G401 (cell line): ENCODE measurements around the gene C11orf68. TPM values are rescaled to one million over a fixed set of nuclear protein-coding genes. Genes with fewer than 3 reads are reported as not detected.

Experiments
- DNase-seq: peaks from one replicate; pipeline ENCODE4 v3.0.0-alpha.2; 2015; ENCODE audit warnings: low spot score
- in situ Hi-C: cut with HindIII; loops from 2 replicates; pipeline ENCODE4 v1.10.0; 2016; ENCODE audit warnings: low sequenced_read_pairs, mixed read lengths
- total RNA-seq: library from RNA; depleted of rRNA; stranded (reverse); fragments of >200 nt; shearing (Covaris generic); gene quantifications from 2 replicates; pipeline ENCODE4 v1.2.3, GENCODE V29; 2014

The C11orf68 gene
- total RNA-seq, 1 experiment from 2014 or later = 17.2 TPM

DNA sequence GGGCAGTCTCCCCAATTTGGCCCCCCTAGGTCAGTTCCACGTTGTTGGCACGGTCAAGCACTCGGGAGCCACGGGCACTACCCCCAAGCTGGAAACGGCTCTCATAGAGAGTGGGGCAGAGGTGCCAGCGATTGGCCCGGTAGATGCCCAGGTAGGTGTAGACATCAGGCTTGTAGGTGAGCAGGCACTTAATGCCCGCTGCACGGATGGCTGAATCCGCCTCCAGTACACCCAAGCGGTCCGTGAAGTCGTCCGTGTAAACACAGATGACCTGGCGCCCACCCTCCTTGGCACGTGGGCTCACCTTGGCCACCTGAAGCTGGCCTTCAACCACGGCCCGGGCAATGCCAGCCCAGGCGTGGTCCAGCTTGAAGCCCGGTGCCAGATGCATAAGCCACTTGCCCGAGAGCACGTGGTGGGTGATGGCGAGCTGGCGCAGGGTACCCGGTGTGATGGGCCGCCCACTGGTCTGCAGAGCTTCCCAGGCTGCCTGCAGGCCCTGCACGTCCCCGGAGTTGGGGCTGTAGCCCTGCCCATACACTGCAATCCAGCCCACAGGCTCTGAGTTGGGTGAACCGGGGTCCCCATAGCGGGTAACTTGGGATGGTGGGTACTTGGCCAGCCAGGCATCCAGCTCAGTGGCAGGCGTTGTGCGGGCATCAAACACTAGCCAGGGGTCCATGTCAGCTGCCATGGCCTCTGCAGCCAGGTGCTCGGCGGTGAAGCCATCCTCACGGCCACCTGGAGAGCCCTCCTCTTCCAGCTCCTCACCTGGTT is 1.2 kb downstream of the C11orf68 start:
- in situ Hi-C loops = no loop called here
- no peak for DNase-seq

- no peak for DNase-seq
- in situ Hi-C loops = no loop called here
Observed at GRCh38 chr11:65917077-65917433, 1.8 kb downstream of the C11orf68 start.

DNA sequence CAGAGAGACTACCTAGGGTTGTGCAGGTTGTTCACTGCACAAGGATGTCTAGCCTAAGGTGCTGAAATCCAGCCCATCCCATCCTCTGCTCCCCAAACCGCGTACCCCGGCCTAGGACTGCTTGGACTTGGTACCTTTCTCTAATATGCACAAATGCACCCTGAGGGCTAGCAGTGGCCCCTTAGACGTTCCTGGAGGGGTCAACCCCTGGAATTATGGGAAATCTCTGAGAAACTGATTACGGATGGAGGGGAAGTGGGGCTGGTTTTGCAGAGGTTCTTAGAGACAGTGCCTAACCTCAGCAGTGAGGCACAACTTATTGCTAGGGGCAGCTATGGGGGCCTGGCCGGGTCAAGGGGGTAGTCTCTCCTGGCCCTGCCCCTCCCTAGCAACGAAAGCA is 2.5 kb downstream of the C11orf68 start:
- DNase-seq = no peak
- in situ Hi-C loops = no loop called here

GRCh38 chr11:65915821-65916251 is 3.0 kb downstream of the C11orf68 start:
- peak; percentile 65 for DNase-seq
- in situ Hi-C loops = no loop called here

- in situ Hi-C loops = no loop called here
- peak; percentile 91 for DNase-seq
Observed at GRCh38 chr11:65915101-65915820, 3.6 kb downstream of the C11orf68 start.

DNA sequence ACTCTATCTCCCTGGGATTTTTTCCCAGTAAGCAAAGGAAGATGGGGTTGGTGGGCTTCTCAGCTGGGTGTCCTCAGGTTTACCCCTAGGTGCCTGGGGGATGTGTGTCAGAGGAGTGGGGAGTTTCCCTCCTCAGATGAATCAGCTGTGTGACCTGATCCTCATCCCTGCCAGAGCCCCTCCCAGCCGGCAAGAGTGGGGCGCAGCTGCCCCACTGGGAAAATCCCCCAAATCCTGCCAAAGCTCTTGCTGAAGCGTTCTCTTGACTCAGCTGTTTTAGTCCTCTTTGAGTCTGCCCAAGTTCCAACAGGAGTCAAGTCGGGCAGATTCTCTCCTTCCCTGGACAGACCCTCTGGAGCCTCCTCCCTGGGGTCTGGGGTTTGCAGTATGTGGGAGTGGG is 6.0 kb downstream of the C11orf68 start:
- in situ Hi-C loops = no loop called here
- DNase-seq = no peak

DNA sequence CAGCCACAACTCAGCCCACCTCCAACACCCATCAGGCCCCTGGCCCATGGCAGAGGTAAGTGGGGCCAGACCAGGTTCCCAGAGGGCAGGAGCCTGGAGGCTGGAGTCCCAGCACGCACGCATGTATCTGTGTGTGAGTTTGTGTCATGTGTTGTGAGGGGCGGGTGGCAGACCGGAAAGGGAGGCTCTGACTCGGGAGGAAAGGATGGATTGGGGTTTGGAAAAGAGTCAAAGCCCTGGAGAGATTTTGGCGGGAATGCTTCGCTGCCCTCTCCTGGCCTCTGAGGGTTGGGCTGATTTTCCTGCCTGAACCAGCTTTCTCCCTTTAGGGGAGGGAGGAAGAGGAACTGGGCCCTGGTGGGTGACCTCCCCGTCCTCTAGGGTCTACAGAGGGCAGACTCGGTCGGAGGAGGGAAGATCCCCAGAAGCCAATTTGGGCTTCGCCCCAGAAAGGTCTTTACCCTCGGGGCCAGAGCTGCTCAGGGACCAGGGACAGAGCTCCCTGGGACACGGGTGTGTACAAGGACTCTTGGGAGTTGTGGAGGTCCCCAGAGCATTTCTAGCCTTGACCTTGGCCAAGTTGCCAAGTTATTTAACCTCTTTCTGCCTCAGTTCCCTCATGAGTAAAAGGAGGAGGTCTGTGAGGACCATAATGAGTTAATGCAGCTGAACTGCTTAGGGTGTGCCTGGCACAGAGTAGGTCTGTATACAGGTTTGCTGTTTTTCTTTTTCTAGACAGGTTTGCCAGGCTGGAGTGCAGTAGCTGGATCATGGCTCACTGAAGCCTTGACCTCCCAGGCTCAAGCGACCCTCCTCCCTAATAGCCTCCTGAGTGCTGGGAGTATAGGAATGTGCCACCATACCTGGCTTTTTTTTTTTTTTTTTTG is 6.9 kb downstream of the C11orf68 start:
- in situ Hi-C loops = no loop called here
- DNase-seq = peak; percentile 91

DNA sequence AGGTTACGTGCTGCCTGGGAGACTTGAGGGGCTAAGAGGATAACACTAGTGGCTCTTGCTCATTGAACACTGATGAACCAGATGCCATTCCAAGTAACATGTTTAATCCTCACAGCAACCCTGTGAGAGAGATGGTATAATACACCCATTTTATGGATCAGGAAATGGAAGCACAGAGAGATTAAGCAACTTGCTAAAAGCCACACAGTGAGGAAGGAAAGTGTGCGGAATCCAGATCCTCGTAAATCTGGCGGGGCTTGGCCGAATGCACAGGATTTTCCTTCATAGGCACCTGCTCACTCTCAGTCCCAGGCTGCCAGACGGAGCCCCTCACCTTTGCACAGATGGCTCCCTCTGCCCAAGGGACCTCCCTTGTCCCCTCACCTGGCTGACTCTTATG is 11.0 kb downstream of the C11orf68 start:
- no peak for DNase-seq
- in situ Hi-C loops = no loop called here

DNA sequence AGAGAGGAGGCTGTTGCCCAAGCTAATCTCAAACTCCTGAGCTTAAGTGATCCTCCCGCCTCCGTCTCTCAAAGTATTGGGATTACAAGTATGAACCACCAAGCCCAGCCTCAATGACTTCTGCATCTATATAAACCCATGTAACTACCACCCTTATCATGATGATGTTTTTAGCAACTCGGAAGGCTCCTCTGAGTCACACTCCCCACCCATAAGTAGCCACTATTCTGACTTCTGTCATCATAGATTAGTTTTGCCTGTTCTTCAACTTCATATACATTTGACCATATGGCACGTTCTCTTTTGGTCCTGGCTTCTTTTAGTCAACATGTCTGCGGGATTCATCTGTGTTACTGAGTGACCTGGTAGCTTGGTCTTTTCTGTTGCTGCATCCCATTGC is 12.3 kb downstream of the C11orf68 start:
- in situ Hi-C loops = no loop called here
- DNase-seq = no peak

DNA sequence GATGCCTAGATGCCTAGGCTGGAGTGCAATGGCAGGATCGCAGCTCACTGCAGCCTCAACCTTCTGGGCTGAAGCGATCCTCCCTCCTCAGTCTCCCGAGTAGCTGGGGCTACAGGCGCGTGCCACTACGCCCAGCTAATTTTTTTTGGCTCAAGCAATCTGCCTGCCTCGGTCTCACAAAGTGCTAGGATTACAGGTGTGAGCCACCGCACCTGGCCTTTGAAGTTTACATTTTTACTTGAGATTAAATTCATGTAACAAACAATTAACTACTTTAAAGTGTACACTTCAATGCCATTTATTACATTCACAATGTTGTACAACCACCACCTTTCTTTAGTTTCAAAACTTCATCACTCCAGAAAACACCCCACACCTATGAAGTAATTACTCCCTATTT is 15.1 kb downstream of the C11orf68 start:
- in situ Hi-C loops = no loop called here
- DNase-seq = no peak

DNA sequence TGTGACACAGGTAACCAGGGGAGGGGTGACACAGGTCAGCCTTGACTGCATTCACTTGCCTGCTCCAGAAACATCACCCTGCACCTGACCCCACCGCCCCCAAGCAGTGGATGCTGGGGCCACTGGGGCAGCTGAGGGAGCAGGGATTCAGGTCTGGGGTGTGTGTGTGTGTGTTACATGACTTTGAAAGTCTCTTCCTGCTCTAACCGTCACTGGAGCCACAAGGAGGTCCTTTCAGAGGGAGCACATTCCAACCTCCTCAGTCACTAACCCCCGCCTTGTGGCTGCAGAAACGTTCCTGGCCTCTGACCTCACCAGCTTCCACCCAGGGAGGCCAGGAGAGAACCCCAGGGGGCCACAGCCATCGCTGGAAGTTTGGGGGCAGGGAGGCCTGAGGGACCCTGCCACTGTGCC is 15.8 kb downstream of the C11orf68 start:
- no peak for DNase-seq
- in situ Hi-C loops = no loop called here

DNA sequence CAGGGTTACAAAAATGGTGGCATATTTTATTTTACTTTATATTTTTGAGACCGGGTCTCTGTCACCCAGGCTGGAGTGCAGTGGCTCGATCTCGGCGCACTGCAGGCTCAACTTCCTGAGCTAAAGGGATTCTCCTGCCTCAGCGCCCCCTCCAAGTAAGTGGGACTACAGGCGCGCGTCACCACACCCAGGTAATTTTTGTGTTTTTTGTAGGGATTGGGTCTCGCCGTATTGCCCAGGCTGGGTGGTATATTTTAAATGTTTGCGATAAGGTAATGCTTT is 18.0 kb downstream of the C11orf68 start:
- in situ Hi-C loops = no loop called here
- no peak for DNase-seq

GRCh38 chr11:65900125-65900898 is 18.6 kb downstream of the C11orf68 start, which contains the start of gene FOSL1:
TSS of gene FOSL1 (minus strand) at chr11:65900388. CDS start at chr11:65900339, 49 bp downstream.
- peak; percentile 77 for DNase-seq
- in situ Hi-C loops = no loop called here

DNA sequence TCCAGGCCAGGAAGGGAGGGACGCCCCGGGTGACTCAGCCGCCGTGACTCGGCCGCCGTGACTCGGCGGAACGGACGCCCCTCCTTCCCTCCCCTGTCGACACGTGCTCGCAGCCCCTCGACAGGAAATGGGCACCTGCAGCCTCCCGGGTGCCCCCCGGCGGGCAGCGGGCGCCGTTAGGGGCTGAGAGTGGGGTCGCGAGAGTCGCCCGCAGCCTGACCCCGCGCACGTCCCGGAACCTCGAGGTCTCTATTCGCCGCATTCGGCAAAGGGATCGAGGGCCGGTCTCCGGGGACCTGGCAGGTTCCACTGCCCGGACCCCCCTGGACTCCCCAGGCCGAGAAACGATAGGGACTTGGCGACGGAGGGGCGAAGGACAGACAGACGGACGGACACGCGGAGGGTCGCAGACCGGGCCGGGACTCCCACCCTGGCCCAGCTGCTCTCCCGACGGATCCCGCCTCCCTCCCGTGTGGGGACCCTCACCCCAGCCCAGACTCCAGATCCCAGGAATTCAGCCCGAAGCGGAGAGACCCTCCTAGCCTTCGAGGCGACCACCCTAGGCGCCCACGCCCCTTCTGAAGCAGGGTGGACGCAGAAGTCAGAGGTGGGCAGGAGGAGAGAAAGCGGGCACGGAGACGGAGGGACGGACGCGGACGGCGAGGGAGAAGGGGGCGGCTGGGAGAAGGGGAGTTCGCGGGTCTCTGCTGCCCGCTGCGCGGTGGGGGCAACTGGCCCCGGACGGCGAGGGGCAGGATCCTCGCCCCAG is 19.3 kb downstream of the C11orf68 start:
- in situ Hi-C loops = no loop called here
- no peak for DNase-seq

DNA sequence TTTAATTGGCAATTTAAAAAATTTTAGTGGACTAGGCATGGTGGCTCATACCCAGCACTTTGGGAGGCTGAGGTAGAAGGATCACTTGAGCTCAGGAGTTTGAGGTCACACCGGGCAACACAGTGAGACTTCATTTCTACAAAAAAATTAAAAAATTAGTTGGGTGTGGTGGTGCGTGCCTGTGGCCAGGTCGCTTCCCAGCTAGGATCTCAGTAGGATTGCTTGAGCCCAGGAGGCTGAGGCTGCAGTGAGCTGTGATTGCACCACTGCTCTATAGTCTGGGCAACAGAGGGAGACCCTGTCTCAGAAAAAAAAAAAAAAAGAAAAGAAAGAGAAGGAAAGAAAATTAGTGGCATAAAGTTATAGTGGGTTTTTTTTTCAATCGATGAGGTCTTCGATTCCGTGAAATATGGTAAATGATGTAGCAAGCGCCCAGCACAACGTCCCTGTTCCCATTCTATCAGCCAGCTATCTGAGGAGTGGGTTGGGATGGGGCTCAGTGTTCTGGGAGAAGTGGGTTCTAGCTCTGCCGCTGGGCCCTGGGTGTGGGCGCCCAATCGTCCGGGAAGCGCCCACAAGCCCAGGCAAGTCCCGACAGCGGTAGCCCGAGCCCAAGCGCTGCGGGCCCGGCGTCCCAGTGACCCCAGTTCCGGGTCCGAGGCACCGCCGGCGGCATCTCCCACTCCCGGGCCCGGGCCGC is 20.1 kb downstream of the C11orf68 start:
- no peak for DNase-seq
- in situ Hi-C loops = no loop called here

DNA sequence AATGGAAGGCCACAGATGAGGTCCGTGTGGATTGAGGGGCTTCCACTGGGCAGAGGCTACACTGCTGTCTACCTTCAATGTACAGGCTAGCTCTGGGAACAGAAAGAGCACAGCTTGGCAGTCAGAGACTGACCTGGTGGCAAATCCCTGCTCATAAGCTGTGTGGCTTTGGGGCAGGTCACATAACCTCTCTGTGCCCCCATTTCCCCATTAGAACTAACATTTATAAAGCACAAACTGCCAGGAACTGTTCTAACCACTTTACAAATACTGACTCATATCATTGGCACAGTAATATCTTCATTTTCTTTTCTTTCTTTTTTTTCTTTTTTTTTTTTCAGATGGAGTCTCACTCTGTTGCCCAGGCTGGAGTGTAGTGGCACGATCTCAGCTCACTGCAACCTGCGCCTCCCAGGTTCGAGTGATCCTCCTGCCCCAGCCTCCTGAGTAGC is 21.8 kb downstream of the C11orf68 start:
- no peak for DNase-seq
- in situ Hi-C loops = no loop called here

- in situ Hi-C loops = no loop called here
- no peak for DNase-seq
Observed at GRCh38 chr11:65896034-65896999, 22.5 kb downstream of the C11orf68 start.
